Astrocyte of the cerebellum (primary cell): ENCODE measurements around the gene TK2.

Source experiments
- DNase-seq: peaks from one replicate; pipeline ENCODE4 v3.0.0-alpha.2; 2011; ENCODE audit warnings: low read depth
- H3K4me3 ChIP-seq: 2 replicates; pipeline ENCODE4 v1.5.1; 2011; ENCODE audit warnings: mild to moderate bottlenecking, low read depth, low read length, moderate library complexity
- CTCF ChIP-seq: IDR thresholded peaks from 2 replicates; pipeline ENCODE4 v1.5.1; 2012; ENCODE audit warnings: low read length, low read depth, moderate library complexity, mild to moderate bottlenecking; ENCODE audit errors: missing control alignments
- in situ Hi-C: cut with HindIII; loops from 2 replicates; pipeline ENCODE4 v1.10.0; 2017; ENCODE audit warnings: low sequenced_read_pairs

TK2 gene

DNA sequence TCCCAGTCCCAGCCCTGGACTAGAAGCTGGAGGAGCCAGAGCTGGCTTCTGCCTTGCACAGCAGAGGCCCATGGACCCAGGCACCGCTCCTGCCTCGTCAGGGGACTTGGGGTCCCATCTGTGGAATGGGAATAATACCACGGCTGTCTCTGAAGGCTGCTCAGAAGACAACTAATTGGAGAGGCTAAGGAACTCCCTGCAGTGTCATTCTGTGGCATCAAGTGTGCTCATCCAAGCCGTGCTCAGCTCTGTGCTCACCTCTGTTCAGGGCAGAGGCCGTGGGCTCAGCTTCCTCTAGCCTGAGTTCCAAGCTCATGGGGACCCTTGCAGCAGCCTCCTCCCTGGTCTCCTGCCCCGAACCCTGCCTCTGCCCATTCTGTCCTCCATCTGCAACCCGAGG, 91.1 kb downstream of the TK2 start:
- no peak for DNase-seq
- no peak for TF ChIP-seq CTCF
- H3K4me3 ChIP-seq = no peak overlapping the region
- in situ Hi-C loops = no loop called here

GRCh38 chr16:66458292-66458691, 91.6 kb downstream of the TK2 start:
- no peak overlapping the region for H3K4me3 ChIP-seq
- in situ Hi-C loops = no loop called here
- TF ChIP-seq CTCF = no peak
- DNase-seq = no peak
